Ovary (tissue), 3 donors: ENCODE data around the gene SORCS2.

ENCODE experiments used
- EP300 ChIP-seq: sonication (generic); formaldehyde crosslinking; IDR thresholded peaks from one replicate; pipeline ENCODE4 v1.6.1; 2017; ENCODE audit warnings: antibody characterized with exemption
- TF ChIP-seq, protein P1 (sequence below), 3 donors: fragments of 450-650 bp in 2 of 3; fragments of 200-600 bp in 1 of 3; IDR thresholded peaks; one replicate each; pipeline versions ENCODE4 v1.5.1 to v1.8.0; 2016 to 2022; ENCODE audit warnings: antibody characterized with exemption in 3 of 3, mild to moderate bottlenecking in 1 of 3
- donor health status: DM: no; HTN: no; CAD: no.

DNA sequence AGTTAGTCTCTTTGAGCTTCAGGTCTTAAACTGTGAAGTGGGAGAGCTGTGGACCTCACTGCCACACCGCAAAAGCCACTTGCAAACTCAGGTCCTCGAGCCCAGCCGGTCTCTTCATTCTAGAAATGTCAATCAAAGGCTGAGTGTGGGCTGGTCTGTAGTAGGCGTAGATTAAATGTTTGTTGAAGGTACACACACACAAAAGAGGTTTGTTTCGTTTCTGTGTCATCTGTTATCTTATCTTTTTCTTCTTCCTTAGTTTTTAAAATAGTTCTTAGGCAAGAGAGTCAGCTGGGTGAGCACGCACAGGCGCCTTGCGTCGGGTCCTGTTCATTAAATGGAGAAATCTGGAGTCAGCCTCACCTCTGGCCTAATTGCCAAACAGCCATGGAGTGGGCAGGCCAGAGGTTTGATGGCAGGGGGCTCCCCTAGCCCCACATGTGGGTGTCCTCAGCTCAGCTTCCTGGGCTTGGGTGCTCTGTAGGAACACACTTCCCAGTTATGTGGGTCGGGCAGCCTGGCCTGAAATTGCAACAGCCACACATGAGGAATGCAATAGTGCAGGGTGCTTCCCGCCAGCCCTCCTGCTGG is 243.2 kb downstream of the SORCS2 start:
- TF ChIP-seq, protein P1, sequence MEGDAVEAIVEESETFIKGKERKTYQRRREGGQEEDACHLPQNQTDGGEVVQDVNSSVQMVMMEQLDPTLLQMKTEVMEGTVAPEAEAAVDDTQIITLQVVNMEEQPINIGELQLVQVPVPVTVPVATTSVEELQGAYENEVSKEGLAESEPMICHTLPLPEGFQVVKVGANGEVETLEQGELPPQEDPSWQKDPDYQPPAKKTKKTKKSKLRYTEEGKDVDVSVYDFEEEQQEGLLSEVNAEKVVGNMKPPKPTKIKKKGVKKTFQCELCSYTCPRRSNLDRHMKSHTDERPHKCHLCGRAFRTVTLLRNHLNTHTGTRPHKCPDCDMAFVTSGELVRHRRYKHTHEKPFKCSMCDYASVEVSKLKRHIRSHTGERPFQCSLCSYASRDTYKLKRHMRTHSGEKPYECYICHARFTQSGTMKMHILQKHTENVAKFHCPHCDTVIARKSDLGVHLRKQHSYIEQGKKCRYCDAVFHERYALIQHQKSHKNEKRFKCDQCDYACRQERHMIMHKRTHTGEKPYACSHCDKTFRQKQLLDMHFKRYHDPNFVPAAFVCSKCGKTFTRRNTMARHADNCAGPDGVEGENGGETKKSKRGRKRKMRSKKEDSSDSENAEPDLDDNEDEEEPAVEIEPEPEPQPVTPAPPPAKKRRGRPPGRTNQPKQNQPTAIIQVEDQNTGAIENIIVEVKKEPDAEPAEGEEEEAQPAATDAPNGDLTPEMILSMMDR (IDR thresholded peaks at IDR 0.05) = no peak
- no peak for TF ChIP-seq EP300
